ENCODE results near the gene LNX1. TPM values are rescaled to one million over a fixed set of nuclear protein-coding genes. Genes with fewer than 3 reads are reported as not detected.

LNX1 gene
- total and polyA plus RNA-seq, 2 donors (not counting 3 experiments of a cell fraction or from before 2014, with no cell fraction given), result 0.72 to 1.3 TPM

GRCh38 chr4:53535567-53535966, 55.7 kb downstream of the LNX1 start:
- no peaks in the 10 kb centered on the region for H3K36me3 ChIP-seq (ENCODE audit: control insufficient read depth in 2 of 2, extremely low read depth in 1 of 2, insufficient read depth in 2 of 2, low read length in 2 of 2)
- dilution Hi-C loops (cut with MboI; ENCODE audit: extremely low pct_ligation_motif_present, low sequenced_read_pairs) (no loop called here), intact Hi-C loops (cut with micrococcal nuclease) (no loop called here)
- H3K4me2 ChIP-seq (ENCODE audit: insufficient read depth, low read length), result no peak overlapping the region
- FAIRE-seq (no peak), DNase-seq (ENCODE audit: low read depth, low spot score) (no peak)
- no TSS peak for BruUV-seq (replicated peaks)
- H3K27me3 ChIP-seq (ENCODE audit: control insufficient read depth in 2 of 2, insufficient read depth in 2 of 2, low read length in 2 of 2), result no peaks in the 10 kb centered on the region
- no peak overlapping the region for H3K27ac ChIP-seq (ENCODE audit: insufficient read depth, low read depth, low read length)
- CTCF ChIA-PET, result no interaction called here
- no peak overlapping the region for H3K9ac ChIP-seq (replicated peaks; ENCODE audit: extremely low read depth, insufficient read depth, low read length)
- no peaks in the 10 kb centered on the region for H4K20me1 ChIP-seq (replicated peaks; ENCODE audit: control insufficient read depth, extremely low read depth, insufficient read depth, low read length)
- no peaks in the 10 kb centered on the region for H3K9me1 ChIP-seq (replicated peaks; ENCODE audit: control insufficient read depth, extremely low read depth, insufficient read depth, low read length)
- peaks cover 17% of the 10 kb centered on the region for H3K4me1 ChIP-seq (ENCODE audit: control insufficient read depth, extremely low read depth, insufficient read depth, low read length)
- H3K4me3 ChIP-seq (replicated peaks in 1 of 3; ENCODE audit: insufficient read depth in 1 of 3, low read depth in 1 of 3, low read length in 3 of 3), result no peak overlapping the region
- H2AFZ ChIP-seq (ENCODE audit: low read depth, low read length), result no peak overlapping the region
- TF ChIP-seq CTCF (IDR thresholded peaks at IDR 0.05; ENCODE audit: extremely low read depth in 1 of 2, insufficient read depth in 1 of 2, low read depth in 1 of 2, low read length in 2 of 2) (no peak), POLR2A (IDR thresholded peaks at IDR 0.05; ENCODE audit: low read depth, low read length) (no peak), JUN (IDR thresholded peaks at IDR 0.05; ENCODE audit: borderline replicate concordance, insufficient read depth, insufficient read length, low read depth) (no peak), FOS (IDR thresholded peaks at IDR 0.05; ENCODE audit: borderline replicate concordance, insufficient read depth, low read length) (no peak), POLR2AphosphoS5 (IDR thresholded peaks at IDR 0.05; ENCODE audit: insufficient read depth, low read depth, low read length) (no peak), MAX (IDR thresholded peaks at IDR 0.05; ENCODE audit: insufficient read depth, insufficient read length) (no peak), GATA2 (IDR thresholded peaks at IDR 0.05; ENCODE audit: insufficient read depth, insufficient read length, low read depth, low read length) (no peak), EZH2 (IDR thresholded peaks at IDR 0.05; ENCODE audit: borderline replicate concordance, low read depth, low read length, severe bottlenecking) (no peak)
- H3K9me3 ChIP-seq (replicated peaks; ENCODE audit: control insufficient read depth, insufficient read depth, low read length), result no peaks in the 10 kb centered on the region
- H3K79me2 ChIP-seq (ENCODE audit: control insufficient read depth, insufficient read depth, low read length), result no peaks in the 10 kb centered on the region
- POLR2A ChIA-PET, result no interaction called here

All from endothelial cell of umbilical vein (primary cell).